Heart right ventricle (tissue), 16 donors: Measurements from ENCODE around the gene RUNX1. TPM values are rescaled to one million over a fixed set of nuclear protein-coding genes. Genes with fewer than 3 reads are reported as not detected.
"Not testable (repeated sequence)": the region's sequence is repeated elsewhere in the genome, so short reads cannot be mapped to it uniquely, and the experiment has no call there.

Experiments used
- ATAC-seq, 8 donors: fragments of 200-7000 bp; cut with Tn5 transposase; one replicate each; pipeline ENCODE4 v1.9.1; 2020; ENCODE audit warnings: mild to moderate bottlenecking in 8 of 8, moderate library complexity in 8 of 8, moderate number of reproducible peaks in 1 of 8
- DNase-seq, 2 donors: peaks; one replicate each; pipeline ENCODE4 v3.0.0-alpha.2; 2020
- H3K27ac ChIP-seq, 10 donors: fragments of 200-600 bp; sonication (generic) in 2 of 10; one replicate each; pipeline versions ENCODE4 v1.5.0 to v1.8.0; 2020 to 2022; ENCODE audit warnings: mild to moderate bottlenecking in 3 of 10
- H3K27me3 ChIP-seq, 7 donors: fragments of 200-600 bp; one replicate each; pipeline ENCODE4 v1.8.0; 2021 to 2022; ENCODE audit warnings: mild to moderate bottlenecking in 2 of 7
- H3K36me3 ChIP-seq, 9 donors: fragments of 200-600 bp; sonication (generic) in 1 of 9; one replicate each; pipeline versions ENCODE4 v1.5.0 to v1.8.0; 2020 to 2022; ENCODE audit warnings: mild to moderate bottlenecking in 2 of 9
- H3K4me1 ChIP-seq, 9 donors: fragments of 200-600 bp; sonication (generic) in 1 of 9; one replicate each; pipeline versions ENCODE4 v1.5.0 to v1.8.0; 2020 to 2022; ENCODE audit warnings: mild to moderate bottlenecking in 4 of 9
- H3K4me3 ChIP-seq, 10 donors: fragments of 200-600 bp; sonication (generic) in 2 of 10; one replicate each; pipeline versions ENCODE4 v1.5.0 to v1.8.0; 2020 to 2022; ENCODE audit warnings: mild to moderate bottlenecking in 7 of 10, moderate library complexity in 2 of 10
- H3K9me3 ChIP-seq, 11 donors: fragments of 200-600 bp in 10 of 11; sonication (generic) in 2 of 11; one replicate each; pipeline versions ENCODE4 v1.5.0 to v1.8.0; 2013 to 2022; ENCODE audit warnings: mild to moderate bottlenecking in 2 of 11, control low read depth in 1 of 11, moderate library complexity in 1 of 11
- CTCF ChIP-seq, 9 donors: fragments of 200-600 bp; sonication (generic) in 2 of 9; IDR thresholded peaks; one replicate each; pipeline versions ENCODE4 v1.5.0 to v1.8.0; 2021 to 2022; ENCODE audit warnings: antibody characterized with exemption in 9 of 9, mild to moderate bottlenecking in 5 of 9, moderate library complexity in 1 of 9
- WGBS, 2 donors: extraction: QIAGEN DNeasy Blood & Tissue Kit; methylation state at CpG; one replicate each; pipeline ENCODE4 v1.1.7; 2013; ENCODE audit warnings: inconsistent platforms in 1 of 2; 5-methylcytosine and 5-hydroxymethylcytosine counted together
- intact Hi-C, 10 donors: fragments of 100-400 bp; cut with DNase I; formaldehyde crosslinking; loops; one replicate each; pipeline versions ENCODE4 v1.11.1 to v1.14.2; 2022
- polyA plus RNA-seq, 2 donors: library from polyadenylated mRNA; stranded (reverse); fragments of 200-250 nt; gene quantifications; one replicate each; pipeline ENCODE4 v1.2.3, GENCODE V29; 2013
- total RNA-seq, 10 donors: library from RNA; stranded (reverse); fragmentation: NEBNext Ultra II Directional in 3 of 10; extraction: Animal tissue kit (Norgen Biotek cat#: 25700) in 3 of 10; gene quantifications; one replicate each; pipeline versions ENCODE4 v1.2.1 to v1.2.4, GENCODE V29; 2021 to 2023
- donor health status: Arrhythmogenic right ventricular cardiomyopathy.
- donor health status: ischemic (EF 13 %, LVEDD 7.1; RV severe dilation, severe dysfunction).
- donor health status: healthy with polysubstance abuse.
- donor health status: DM: no; HTN: yes; CAD: no.
- donor health status: DM: no; HTN: no; CAD: no.
- donor health status: ischemic (EF 25% LVEDD 6.9; RV normal size, moderate dysfunction).
- donor health status: ischemic (EF 25% LVEDD 5.7; RV mildly dilated, moderate dysfunction).
- donor health status: healthy.
- donor health status: DM: yes; HTN: yes; CAD: no.
- donor health status: Ischemic cardiomyopathy.
- donor health status: ischemic (EF 35%, LVEDD 5.7; RV mildly dilated, moderate dysfunction).
- donor health status: nonischemic (EF 11% LVEDD 7.7; RV severe dilation, severe dysfunction).
- donor health status: DM: yes; HTN: yes; CAD: no.
- donor health status: PGD.
- donor health status: ischemic (EF 29% LVEDD 5.4; RV normal size, mild dysfunction).
- donor health status: nonischemic (EF 23%, LVEDD 6.1; RV moderate dilation, normal function).

Gene RUNX1
- total and polyA plus RNA-seq, 12 donors: 0.88 to 29.3 (median 3.5) TPM

DNA sequence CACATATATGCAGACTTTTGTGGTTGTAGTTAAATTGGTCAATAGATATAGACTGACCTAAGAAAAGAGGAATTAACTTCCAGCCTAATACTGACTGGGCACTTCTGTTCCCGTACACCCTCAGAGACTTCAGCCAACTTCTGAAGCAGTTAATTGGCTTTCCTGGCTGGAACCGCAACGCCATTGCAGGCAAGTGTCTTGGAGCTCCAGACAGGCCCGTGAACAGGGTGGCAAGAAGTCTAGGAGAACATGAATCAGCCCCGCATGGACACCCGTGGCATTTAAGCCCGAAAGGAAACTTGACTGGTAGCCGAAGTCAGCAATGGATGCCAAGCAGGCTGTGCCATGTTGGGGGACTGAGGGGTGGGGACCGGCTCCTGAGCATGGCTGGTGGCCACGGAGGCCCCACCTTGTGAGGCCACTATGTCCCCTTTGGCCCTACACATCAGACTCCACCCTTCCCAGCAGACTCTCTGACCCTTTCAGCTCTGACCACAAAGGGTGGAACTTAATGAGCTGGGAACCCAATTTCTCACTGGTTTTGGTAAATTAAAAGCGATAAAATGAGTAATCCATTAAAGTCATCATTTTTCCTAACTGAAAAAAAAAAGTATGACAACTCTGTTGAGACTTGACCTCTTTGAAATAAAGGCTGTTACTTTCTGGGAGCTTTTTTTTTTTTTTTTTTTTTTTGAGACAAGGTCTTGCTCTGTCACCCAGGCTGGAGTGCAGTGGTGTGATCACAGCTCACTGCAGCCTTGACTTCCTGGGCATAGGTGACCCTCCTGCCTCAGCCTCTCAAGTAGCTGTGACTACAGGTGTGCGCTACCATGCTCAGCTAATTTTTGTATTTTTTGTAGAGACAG is 54.1 kb downstream of the RUNX1 start:
- no peak for ATAC-seq
- Histone ChIP-seq H3K9me3 (no peaks in the 10 kb centered on the region), H3K27me3 (peaks cover 0 to 14% (median 0%) of the 10 kb centered on the region in 7 donors), H3K4me3 (no peak overlapping the region), H3K36me3 (no peaks in the 10 kb centered on the region), H3K27ac (peak overlapping the region in 1 of 10 donors; percentile 45), H3K4me1 (peaks cover 0 to 64% (median 10%) of the 10 kb centered on the region in 9 donors)
- intact Hi-C loops: no loop called here
- TF ChIP-seq CTCF (IDR thresholded peaks at IDR 0.05): no peak
- DNase-seq: no peak
- 84 to 89% methylated on average over 12 of the region's 12 CpGs for WGBS, 2 donors

- ATAC-seq, DNase-seq: not testable (repeated sequence)
- 80% methylated on average over 3 of the region's 3 CpGs for WGBS, 2 donors
These were observed 55.6 kb downstream of the RUNX1 start for GRCh38 chr21:34993521-34993921.

DNA sequence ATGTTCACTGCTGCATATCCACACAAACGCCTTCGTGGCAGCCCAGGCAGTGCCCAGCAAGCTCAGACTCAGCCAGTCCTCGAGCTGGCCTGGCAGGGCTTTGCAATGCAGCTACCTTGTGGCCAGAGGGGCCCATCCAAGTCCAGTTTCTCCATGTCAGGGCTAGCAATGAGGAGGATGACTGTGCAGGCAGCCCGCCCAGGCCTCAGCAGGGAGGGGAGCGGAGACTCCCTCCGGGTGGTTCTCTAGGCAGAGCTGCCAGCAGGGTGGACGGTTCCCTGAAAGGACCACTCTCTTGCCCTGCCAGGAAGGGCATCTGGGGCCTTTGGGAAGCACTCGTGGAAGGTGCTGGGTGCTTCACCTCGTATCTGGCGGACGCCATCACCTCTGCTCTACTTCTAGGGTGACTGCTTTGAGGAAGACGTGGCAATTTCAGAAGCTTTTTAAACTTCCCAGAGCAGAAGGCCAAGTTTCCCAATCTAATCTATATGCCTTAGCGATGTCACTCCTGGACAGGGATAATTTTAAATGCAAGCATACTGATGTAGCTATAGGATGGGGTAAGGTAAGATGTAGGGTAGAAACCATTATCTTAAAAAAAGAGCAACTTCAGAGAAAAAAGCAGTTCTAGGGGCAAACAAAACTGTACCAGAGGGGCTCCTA is 56.2 kb downstream of the RUNX1 start:
- DNase-seq (peak in 1 of 2 donors; percentile 15), ATAC-seq (peak in 1 of 8 donors; percentile 63)
- no peak overlapping the region for H3K4me3 ChIP-seq
- H3K27me3 ChIP-seq: peaks cover 0 to 18% (median 0%) of the 10 kb centered on the region in 7 donors
- 73 to 79% methylated on average over 13 of the region's 13 CpGs for WGBS, 2 donors
- peaks cover 0 to 59% (median 10%) of the 10 kb centered on the region in 9 donors for H3K4me1 ChIP-seq
- no peaks in the 10 kb centered on the region for H3K9me3 ChIP-seq
- intact Hi-C loops: no loop called here
- H3K36me3 ChIP-seq: no peaks in the 10 kb centered on the region
- H3K27ac ChIP-seq: no peak overlapping the region
- no peak for TF ChIP-seq CTCF (IDR thresholded peaks at IDR 0.05)

More at GRCh38 chr21:34993521-34993921, 55.6 kb downstream of the RUNX1 start:
- H3K36me3 ChIP-seq, H3K4me3 ChIP-seq, H3K27ac ChIP-seq, H3K9me3 ChIP-seq, intact Hi-C loops: not testable (repeated sequence)
- H3K4me1 ChIP-seq: peaks cover 0 to 59% (median 10%) of the 10 kb centered on the region in 9 donors
- H3K27me3 ChIP-seq: peaks cover 0 to 18% (median 0%) of the 10 kb centered on the region in 7 donors

DNA sequence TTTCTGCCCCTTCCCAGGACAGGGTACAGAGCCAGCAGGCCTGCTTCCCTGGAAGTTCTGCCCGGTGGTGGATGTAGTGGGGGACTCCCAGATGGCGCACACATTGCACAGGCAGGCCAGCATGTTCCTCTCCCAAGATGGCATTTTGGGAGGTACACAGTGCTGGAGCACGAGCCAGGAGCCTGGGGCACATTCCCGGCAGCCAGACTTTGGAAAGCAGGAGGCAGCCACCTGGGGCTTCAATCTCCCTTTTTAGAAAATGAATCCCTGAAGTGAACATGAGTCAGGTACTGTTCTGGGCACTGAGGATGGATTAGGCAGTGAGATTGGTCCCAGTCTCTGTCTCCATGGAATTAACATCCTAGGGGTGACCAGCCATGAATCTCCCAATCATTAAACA is 56.9 kb downstream of the RUNX1 start:
- 83 to 89% methylated on average over 4 of the region's 4 CpGs for whole genome bisulfite sequencing, 2 donors
- H3K36me3 ChIP-seq: no peaks in the 10 kb centered on the region
- H3K27me3 ChIP-seq: peaks cover 0 to 20% (median 0%) of the 10 kb centered on the region in 7 donors
- no peaks in the 10 kb centered on the region for H3K9me3 ChIP-seq
- peaks cover 0 to 59% (median 6%) of the 10 kb centered on the region in 9 donors for H3K4me1 ChIP-seq
- H3K27ac ChIP-seq: no peak overlapping the region
- no peak for ATAC-seq
- no peak for DNase-seq
- no peak overlapping the region for H3K4me3 ChIP-seq
- no peak for TF ChIP-seq CTCF (IDR thresholded peaks at IDR 0.05)
- intact Hi-C loops: no loop called here
